Stimulated activated CD8-positive, alpha-beta memory T cell treated with anti-CD3 and anti-CD28 coated beads, Interleukin-12 subunit alpha, Interleukin-12 subunit beta, amount 100 ng/mL, for 4 hours (primary cell): ENCODE data around the gene SLC35G4.
"Not testable (repeated sequence)": the region's sequence is repeated elsewhere in the genome, so short reads cannot be mapped to it uniquely, and the experiment has no call there.

Source experiments
- DNase-seq: peaks from one replicate; pipeline ENCODE4 v3.0.0-alpha.2; 2020; ENCODE audit warnings: low read depth

Gene SLC35G4

GRCh38 chr18:11614042-11614441, 4.6 kb downstream of the SLC35G4 start:
- DNase-seq, result not testable (repeated sequence)

- not testable (repeated sequence) for DNase-seq
Observed at GRCh38 chr18:11614981-11615380, 5.6 kb downstream of the SLC35G4 start.

DNA sequence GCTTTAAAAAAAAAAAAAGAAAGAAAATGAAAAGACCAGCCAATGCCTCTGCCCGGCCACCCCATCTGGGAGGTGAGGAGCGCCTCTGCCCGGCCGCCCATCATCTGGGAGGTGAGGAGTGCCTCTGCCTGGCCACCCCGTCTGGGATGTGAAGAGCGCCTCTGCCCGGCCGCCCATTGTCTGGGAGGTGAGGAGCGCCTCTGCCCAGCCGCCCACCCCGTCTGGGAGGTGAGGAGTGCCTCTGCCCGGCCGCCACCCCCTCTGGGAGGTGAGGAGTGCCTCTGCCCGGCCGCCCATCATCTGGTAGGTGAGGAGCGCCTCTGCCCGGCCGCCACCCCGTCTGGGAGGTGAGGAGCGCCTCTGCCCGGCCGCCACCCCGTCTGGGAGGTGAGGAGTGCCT, 37.9 kb downstream of the SLC35G4 start:
- not testable (repeated sequence) for DNase-seq

GRCh38 chr18:11647804-11648203, 38.4 kb downstream of the SLC35G4 start:
- DNase-seq, result not testable (repeated sequence)

DNA sequence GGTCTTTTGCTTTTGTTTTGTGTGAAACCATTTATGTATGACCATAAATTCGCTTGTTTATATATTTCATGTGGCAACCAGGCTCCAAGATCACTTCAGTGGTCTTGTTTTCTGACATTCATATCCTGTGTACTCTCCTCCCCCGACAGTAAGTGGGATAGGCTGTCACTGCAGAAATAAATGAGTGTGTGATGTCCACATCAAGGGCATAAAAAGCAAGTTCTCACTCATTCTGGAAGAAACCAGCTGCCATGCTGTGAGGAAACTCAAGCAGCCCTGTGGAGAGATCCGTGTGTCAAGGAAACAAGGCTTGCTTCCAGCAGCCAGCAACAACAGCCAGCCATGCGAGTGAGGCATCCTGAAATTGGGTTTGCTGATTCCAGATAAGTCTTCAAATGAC, 40.4 kb downstream of the SLC35G4 start:
- no peak for DNase-seq

DNA sequence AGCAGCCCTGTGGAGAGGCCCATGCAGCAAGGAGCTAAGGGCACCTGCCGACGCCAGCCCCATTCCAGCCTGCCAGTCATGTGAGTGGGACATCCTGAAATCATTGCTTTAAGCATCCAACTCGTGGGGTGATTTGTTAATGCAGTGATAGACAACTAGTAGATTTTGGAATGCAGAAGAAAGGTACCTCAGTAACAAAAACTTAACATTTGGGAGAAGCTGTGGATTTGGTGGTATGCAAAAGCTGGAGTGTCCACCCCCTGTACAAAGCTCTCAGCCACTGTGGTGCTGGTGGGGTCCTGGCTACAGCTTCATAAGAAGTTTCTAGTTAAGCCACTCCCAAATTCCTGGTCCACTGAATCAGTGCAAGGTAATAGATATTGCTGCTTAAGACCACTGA, 42.5 kb downstream of the SLC35G4 start:
- no peak for DNase-seq

DNA sequence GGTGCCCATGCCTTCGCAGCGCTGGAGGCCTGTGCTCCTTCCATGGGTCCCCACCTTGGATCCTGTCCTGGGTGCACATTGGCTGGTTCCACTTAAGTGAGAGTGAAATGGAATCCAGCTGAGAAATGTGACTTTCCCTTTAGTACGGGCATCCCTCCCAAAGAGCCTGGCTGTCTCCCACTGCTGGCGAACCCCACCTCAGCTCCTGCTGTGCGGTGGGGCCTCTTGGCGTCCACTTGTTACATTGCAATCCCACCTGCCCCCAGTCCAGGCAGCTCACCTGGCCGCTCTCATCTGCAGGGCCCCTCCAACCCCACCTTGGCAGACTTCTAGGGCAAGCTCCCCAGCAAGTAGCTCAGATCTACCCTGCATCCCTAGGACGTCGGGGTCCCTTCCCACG, 44.1 kb downstream of the SLC35G4 start:
- DNase-seq, result no peak

- DNase-seq, result no peak
Observed at GRCh38 chr18:11654736-11655605, 45.6 kb downstream of the SLC35G4 start.

DNA sequence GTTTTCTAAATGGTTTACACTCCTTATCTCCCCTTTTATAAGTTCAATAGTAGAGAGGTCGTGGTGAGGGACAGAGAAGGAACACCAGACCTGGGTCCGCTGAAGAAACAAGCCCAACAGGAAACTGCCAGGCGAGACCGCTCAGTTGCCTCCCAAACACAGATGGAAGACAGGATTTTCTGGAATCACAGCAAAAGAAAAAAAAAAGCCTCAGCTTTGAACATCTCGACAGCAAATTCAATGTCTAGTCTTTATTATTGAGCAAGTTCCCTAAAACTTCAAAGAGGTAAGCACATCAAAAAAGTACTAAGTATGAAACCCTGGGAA, 46.2 kb downstream of the SLC35G4 start:
- DNase-seq, result no peak

GRCh38 chr18:11657152-11657551, 47.8 kb downstream of the SLC35G4 start:
- DNase-seq, result no peak

- DNase-seq, result no peak
Observed at GRCh38 chr18:11657554-11657953, 48.2 kb downstream of the SLC35G4 start.

DNA sequence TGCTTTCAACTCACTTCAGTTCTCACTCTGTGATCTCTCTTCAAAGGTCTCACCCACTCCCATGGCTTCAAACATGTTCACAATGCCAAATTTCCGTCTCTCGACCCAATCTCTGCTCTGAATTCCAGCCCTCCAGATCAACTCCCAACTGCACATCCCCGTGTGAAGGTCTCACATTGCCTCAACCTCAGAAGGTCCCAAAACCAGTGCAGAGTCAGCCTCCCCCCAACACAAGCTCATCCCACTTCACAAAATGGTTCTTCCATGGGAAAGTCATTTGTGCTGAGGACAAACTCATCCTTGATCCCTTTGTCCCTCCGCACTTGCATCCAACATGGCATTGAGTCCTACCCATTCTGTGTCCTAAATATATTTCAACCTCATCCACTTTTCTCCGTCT, 48.6 kb downstream of the SLC35G4 start:
- DNase-seq, result no peak

GRCh38 chr18:11658989-11659388, 49.6 kb downstream of the SLC35G4 start:
- no peak for DNase-seq
